B cell (primary cell): Measurements from ENCODE around the gene IAPP. TPM values are rescaled to one million over a fixed set of nuclear protein-coding genes. Genes with fewer than 3 reads are reported as not detected.

Experiments
- ATAC-seq: fragments of 200-7000 bp; cut with Tn5 transposase; one replicate; pipeline ENCODE4 v1.10.0; 2021; ENCODE audit warnings: low read depth, mild to moderate bottlenecking, moderate number of reproducible peaks, moderate library complexity
- CTCF ChIA-PET: fragments of 350-600 bp; sonication (Branson Sonifier 250); formaldehyde crosslinking; loops from one replicate; lab custom pipeline; 2021; ENCODE audit warnings: antibody characterized with exemption, inconsistent platforms; lab: Charles Lee
- POLR2A ChIA-PET: fragments of 350-600 bp; sonication (Branson Sonifier 250); formaldehyde crosslinking; loops from one replicate; lab custom pipeline; 2021; ENCODE audit warnings: antibody characterized with exemption; lab: Charles Lee
- DNase-seq: peaks from one replicate; pipeline ENCODE4 v3.0.0; 2013
- H2AFZ ChIP-seq: 2 replicates; pipeline ENCODE4 v1.6.1; 2012; ENCODE audit warnings: mild to moderate bottlenecking, low read depth, low read length; ENCODE audit not compliant: insufficient read depth, poor library complexity, severe bottlenecking
- H3K27ac ChIP-seq, 2 donors: 1 replicate in 1 of 2; 2 replicates in 1 of 2; pipeline ENCODE4 v1.5.1; 2012 to 2013; ENCODE audit warnings: low read length in 2 of 2, mild to moderate bottlenecking in 2 of 2, moderate library complexity in 1 of 2
- H3K27me3 ChIP-seq, 4 experiments: fragments of 200-600 bp in 1 of 4; sonication (generic) in 1 of 4; replicated peaks in 1 of 4; 1 replicate in 2 of 4; 2 replicates in 2 of 4; pipeline versions ENCODE4 v1.6.1 to v1.7.0; 2013 to 2016; ENCODE audit warnings: low read length in 3 of 4, mild to moderate bottlenecking in 2 of 4, mixed read lengths in 1 of 4, moderate library complexity in 1 of 4; ENCODE audit not compliant: insufficient read depth in 4 of 4, control insufficient read depth in 3 of 4; ENCODE audit errors: control extremely low read depth in 1 of 4
- H3K36me3 ChIP-seq, 2 experiments: replicated peaks in 1 of 2; 1 replicate in 1 of 2; 2 replicates in 1 of 2; pipeline versions ENCODE4 v1.6.1 to v1.7.1; 2013; ENCODE audit warnings: low read length in 1 of 2; ENCODE audit not compliant: insufficient read depth in 2 of 2, control insufficient read depth in 1 of 2; ENCODE audit errors: control extremely low read depth in 1 of 2, extremely low read depth in 1 of 2
- H3K4me1 ChIP-seq, 2 donors: fragments of 200-600 bp in 1 of 2; sonication (generic) in 1 of 2; 1 replicate in 1 of 2; 2 replicates in 1 of 2; pipeline versions ENCODE4 v1.5.1 to v1.6.1; 2013 to 2017; ENCODE audit warnings: low read length in 2 of 2; ENCODE audit not compliant: control insufficient read depth in 2 of 2, insufficient read depth in 2 of 2
- H3K4me2 ChIP-seq: replicated peaks from 2 replicates; pipeline ENCODE3; 2012; ENCODE audit warnings: mild to moderate bottlenecking, low read depth, low read length; ENCODE audit not compliant: poor library complexity, severe bottlenecking
- H3K4me3 ChIP-seq, 5 experiments: fragments of 200-600 bp in 1 of 5; sonication (generic) in 1 of 5; 1 replicate in 3 of 5; 2 replicates in 2 of 5; pipeline versions ENCODE4 v1.5.1 to v1.7.0; 2011 to 2016; ENCODE audit warnings: low read length in 4 of 5, mild to moderate bottlenecking in 4 of 5, low read depth in 2 of 5, control low read depth in 1 of 5, moderate library complexity in 1 of 5; ENCODE audit not compliant: insufficient read depth in 1 of 5; ENCODE audit errors: control extremely low read depth in 1 of 5, extremely low read depth in 1 of 5
- H3K79me2 ChIP-seq: fragments of 200-600 bp; sonication (generic); one replicate; pipeline ENCODE4 v1.6.0; 2016; ENCODE audit warnings: low read length; ENCODE audit not compliant: control insufficient read depth, insufficient read depth
- H3K9ac ChIP-seq: fragments of 200-600 bp; sonication (generic); 2 replicates; pipeline ENCODE4 v1.6.1; 2017; ENCODE audit warnings: mild to moderate bottlenecking, low read length, moderate library complexity
- H3K9me3 ChIP-seq, 3 donors: one replicate each; pipeline versions ENCODE4 v1.6.1 to v1.7.1; 2013; ENCODE audit warnings: low read length in 2 of 3; ENCODE audit not compliant: control insufficient read depth in 2 of 3, insufficient read depth in 1 of 3; ENCODE audit errors: control extremely low read depth in 1 of 3
- H4K20me1 ChIP-seq: 2 replicates; pipeline ENCODE4 v1.6.0; 2012; ENCODE audit warnings: mild to moderate bottlenecking, low read length; ENCODE audit not compliant: insufficient read depth, control insufficient read depth, poor library complexity, severe bottlenecking
- H3K27ac Mint-ChIP-seq: one replicate; pipeline ENCODE4 v1.8.0; 2021; ENCODE audit warnings: mixed read lengths
- H3K27me3 Mint-ChIP-seq: one replicate; pipeline ENCODE4 v1.8.0; 2021; ENCODE audit warnings: mixed read lengths
- H3K4me1 Mint-ChIP-seq: one replicate; pipeline ENCODE4 v1.8.0; 2021; ENCODE audit warnings: mixed read lengths
- H3K4me3 Mint-ChIP-seq: one replicate; pipeline ENCODE4 v1.8.0; 2021; ENCODE audit warnings: mixed read lengths
- H3K9me3 Mint-ChIP-seq: one replicate; pipeline ENCODE4 v1.8.0; 2022; ENCODE audit warnings: mixed read lengths; ENCODE audit not compliant: insufficient read depth
- CTCF ChIP-seq: fragments of 200-600 bp; IDR thresholded peaks from one replicate; pipeline ENCODE4 v1.8.0; 2022; ENCODE audit warnings: antibody characterized with exemption, mild to moderate bottlenecking
- EZH2 ChIP-seq: IDR thresholded peaks from 2 replicates; pipeline ENCODE4 v1.6.1; 2012; ENCODE audit warnings: borderline replicate concordance, low read depth, mild to moderate bottlenecking, moderate library complexity, low read length; ENCODE audit not compliant: insufficient read depth, poor library complexity, severe bottlenecking
- WGBS: methylation state at CpG from one replicate; pipeline ENCODE4 v1.1.5; 2013; ENCODE audit warnings: missing lambda C conversion rate; ENCODE audit not compliant: insufficient coverage; 5-methylcytosine and 5-hydroxymethylcytosine counted together
- intact Hi-C: fragments of 100-400 bp; cut with micrococcal nuclease; formaldehyde crosslinking; loops from one replicate; pipeline ENCODE4 v1.10.0; 2022
- polyA plus RNA-seq: library from polyadenylated mRNA; depleted of rRNA; stranded (reverse); fragments of >200 nt; gene quantifications from 2 replicates; pipeline ENCODE4 v1.2.3, GENCODE V29; 2012
- total RNA-seq, 2 donors: library from RNA; stranded (reverse); fragments of 120-200 nt in 1 of 2; gene quantifications; 1 replicate in 1 of 2; 2 replicates in 1 of 2; pipeline versions ENCODE4 v1.2.3 to v1.2.4, GENCODE V29; 2013 to 2022

Gene IAPP
- total and polyA plus RNA-seq, 2 donors (not counting 1 experiment from before 2014, with no cell fraction given): not detected

- peaks cover 2% of the 10 kb centered on the region for H3K4me1 Mint-ChIP-seq
- DNase-seq: no peak
- H3K9me3 Mint-ChIP-seq: no peaks in the 10 kb centered on the region
- TF ChIP-seq EZH2 (no peak), CTCF (no peak)
- Histone ChIP-seq H3K36me3 (no peaks in the 10 kb centered on the region), H2AFZ (no peak overlapping the region), H3K4me1 (no peaks in the 10 kb centered on the region), H3K27ac (no peak overlapping the region), H3K27me3 (no peaks in the 10 kb centered on the region), H3K4me2 (no peak overlapping the region), H4K20me1 (no peaks in the 10 kb centered on the region), H3K9ac (no peak overlapping the region), H3K9me3 (no peaks in the 10 kb centered on the region), H3K4me3 (no peak overlapping the region), H3K79me2 (no peaks in the 10 kb centered on the region)
- WGBS: 22% methylated on average over 1 of the region's 4 CpGs
- no peak for ATAC-seq
- intact Hi-C loops: no loop called here
- ChIA-PET POLR2A (no interaction called here), CTCF (no interaction called here)
- H3K27ac Mint-ChIP-seq: no peak overlapping the region
- no peak overlapping the region for H3K4me3 Mint-ChIP-seq
- no peaks in the 10 kb centered on the region for H3K27me3 Mint-ChIP-seq
These were observed 3.3 kb upstream of the IAPP start for GRCh38 chr12:21369141-21369980.

- CTCF ChIA-PET: interaction anchor here (1.2 kb wide), 1 partner anchor 312 kb away, joined by 4 read pairs; no protein-coding TSS in a partner anchor
- Mint-ChIP-seq H3K4me3 (no peak overlapping the region), H3K27ac (no peak overlapping the region), H3K9me3 (no peaks in the 10 kb centered on the region), H3K4me1 (peaks cover 2% of the 10 kb centered on the region), H3K27me3 (no peaks in the 10 kb centered on the region)
- no peak for DNase-seq
- Histone ChIP-seq H3K4me1 (no peaks in the 10 kb centered on the region), H3K9me3 (no peaks in the 10 kb centered on the region), H3K9ac (no peak overlapping the region), H2AFZ (no peak overlapping the region), H3K36me3 (no peaks in the 10 kb centered on the region), H3K27me3 (no peaks in the 10 kb centered on the region), H4K20me1 (no peaks in the 10 kb centered on the region), H3K4me2 (no peak overlapping the region), H3K79me2 (no peaks in the 10 kb centered on the region), H3K27ac (no peak overlapping the region), H3K4me3 (no peak overlapping the region)
- intact Hi-C loops: no loop called here
- TF ChIP-seq CTCF: no peak
- no peak for TF ChIP-seq EZH2
- no peak for ATAC-seq
- POLR2A ChIA-PET: no interaction called here
- whole genome bisulfite sequencing: 71% methylated on average over 3 of the region's 7 CpGs
These were observed 1.8 kb upstream of the IAPP start for GRCh38 chr12:21370845-21371449.
